B cell (primary cell): ENCODE measurements around the gene THUMPD1. TPM values are rescaled to one million over a fixed set of nuclear protein-coding genes. Genes with fewer than 3 reads are reported as not detected.
A peak's percentile ranks its signal among the peaks of the same experiment; 100 is the strongest.

Experiments
- ATAC-seq: fragments of 200-7000 bp; cut with Tn5 transposase; one replicate; pipeline ENCODE4 v1.10.0; 2021; ENCODE audit warnings: low read depth, mild to moderate bottlenecking, moderate number of reproducible peaks, moderate library complexity
- CTCF ChIA-PET: fragments of 350-600 bp; sonication (Branson Sonifier 250); formaldehyde crosslinking; loops from one replicate; lab custom pipeline; 2021; ENCODE audit warnings: antibody characterized with exemption, inconsistent platforms; lab: Charles Lee
- POLR2A ChIA-PET: fragments of 350-600 bp; sonication (Branson Sonifier 250); formaldehyde crosslinking; loops from one replicate; lab custom pipeline; 2021; ENCODE audit warnings: antibody characterized with exemption; lab: Charles Lee
- DNase-seq: peaks from one replicate; pipeline ENCODE4 v3.0.0; 2013
- H2AFZ ChIP-seq: 2 replicates; pipeline ENCODE4 v1.6.1; 2012; ENCODE audit warnings: mild to moderate bottlenecking, low read depth, low read length; ENCODE audit not compliant: insufficient read depth, poor library complexity, severe bottlenecking
- H3K27ac ChIP-seq, 2 donors: 1 replicate in 1 of 2; 2 replicates in 1 of 2; pipeline ENCODE4 v1.5.1; 2012 to 2013; ENCODE audit warnings: low read length in 2 of 2, mild to moderate bottlenecking in 2 of 2, moderate library complexity in 1 of 2
- H3K27me3 ChIP-seq, 4 experiments: fragments of 200-600 bp in 1 of 4; sonication (generic) in 1 of 4; replicated peaks in 1 of 4; 1 replicate in 2 of 4; 2 replicates in 2 of 4; pipeline versions ENCODE4 v1.6.1 to v1.7.0; 2013 to 2016; ENCODE audit warnings: low read length in 3 of 4, mild to moderate bottlenecking in 2 of 4, mixed read lengths in 1 of 4, moderate library complexity in 1 of 4; ENCODE audit not compliant: insufficient read depth in 4 of 4, control insufficient read depth in 3 of 4; ENCODE audit errors: control extremely low read depth in 1 of 4
- H3K36me3 ChIP-seq, 2 experiments: replicated peaks in 1 of 2; 1 replicate in 1 of 2; 2 replicates in 1 of 2; pipeline versions ENCODE4 v1.6.1 to v1.7.1; 2013; ENCODE audit warnings: low read length in 1 of 2; ENCODE audit not compliant: insufficient read depth in 2 of 2, control insufficient read depth in 1 of 2; ENCODE audit errors: control extremely low read depth in 1 of 2, extremely low read depth in 1 of 2
- H3K4me1 ChIP-seq, 2 donors: fragments of 200-600 bp in 1 of 2; sonication (generic) in 1 of 2; 1 replicate in 1 of 2; 2 replicates in 1 of 2; pipeline versions ENCODE4 v1.5.1 to v1.6.1; 2013 to 2017; ENCODE audit warnings: low read length in 2 of 2; ENCODE audit not compliant: control insufficient read depth in 2 of 2, insufficient read depth in 2 of 2
- H3K4me2 ChIP-seq: replicated peaks from 2 replicates; pipeline ENCODE3; 2012; ENCODE audit warnings: mild to moderate bottlenecking, low read depth, low read length; ENCODE audit not compliant: poor library complexity, severe bottlenecking
- H3K4me3 ChIP-seq, 5 experiments: fragments of 200-600 bp in 1 of 5; sonication (generic) in 1 of 5; 1 replicate in 3 of 5; 2 replicates in 2 of 5; pipeline versions ENCODE4 v1.5.1 to v1.7.0; 2011 to 2016; ENCODE audit warnings: low read length in 4 of 5, mild to moderate bottlenecking in 4 of 5, low read depth in 2 of 5, control low read depth in 1 of 5, moderate library complexity in 1 of 5; ENCODE audit not compliant: insufficient read depth in 1 of 5; ENCODE audit errors: control extremely low read depth in 1 of 5, extremely low read depth in 1 of 5
- H3K79me2 ChIP-seq: fragments of 200-600 bp; sonication (generic); one replicate; pipeline ENCODE4 v1.6.0; 2016; ENCODE audit warnings: low read length; ENCODE audit not compliant: control insufficient read depth, insufficient read depth
- H3K9ac ChIP-seq: fragments of 200-600 bp; sonication (generic); 2 replicates; pipeline ENCODE4 v1.6.1; 2017; ENCODE audit warnings: mild to moderate bottlenecking, low read length, moderate library complexity
- H3K9me3 ChIP-seq, 3 donors: one replicate each; pipeline versions ENCODE4 v1.6.1 to v1.7.1; 2013; ENCODE audit warnings: low read length in 2 of 3; ENCODE audit not compliant: control insufficient read depth in 2 of 3, insufficient read depth in 1 of 3; ENCODE audit errors: control extremely low read depth in 1 of 3
- H4K20me1 ChIP-seq: 2 replicates; pipeline ENCODE4 v1.6.0; 2012; ENCODE audit warnings: mild to moderate bottlenecking, low read length; ENCODE audit not compliant: insufficient read depth, control insufficient read depth, poor library complexity, severe bottlenecking
- H3K27ac Mint-ChIP-seq: one replicate; pipeline ENCODE4 v1.8.0; 2021; ENCODE audit warnings: mixed read lengths
- H3K27me3 Mint-ChIP-seq: one replicate; pipeline ENCODE4 v1.8.0; 2021; ENCODE audit warnings: mixed read lengths
- H3K4me1 Mint-ChIP-seq: one replicate; pipeline ENCODE4 v1.8.0; 2021; ENCODE audit warnings: mixed read lengths
- H3K4me3 Mint-ChIP-seq: one replicate; pipeline ENCODE4 v1.8.0; 2021; ENCODE audit warnings: mixed read lengths
- H3K9me3 Mint-ChIP-seq: one replicate; pipeline ENCODE4 v1.8.0; 2022; ENCODE audit warnings: mixed read lengths; ENCODE audit not compliant: insufficient read depth
- EZH2 ChIP-seq: IDR thresholded peaks from 2 replicates; pipeline ENCODE4 v1.6.1; 2012; ENCODE audit warnings: borderline replicate concordance, low read depth, mild to moderate bottlenecking, moderate library complexity, low read length; ENCODE audit not compliant: insufficient read depth, poor library complexity, severe bottlenecking
- WGBS: methylation state at CpG from one replicate; pipeline ENCODE4 v1.1.5; 2013; ENCODE audit warnings: missing lambda C conversion rate; ENCODE audit not compliant: insufficient coverage; 5-methylcytosine and 5-hydroxymethylcytosine counted together
- intact Hi-C: fragments of 100-400 bp; cut with micrococcal nuclease; formaldehyde crosslinking; loops from one replicate; pipeline ENCODE4 v1.10.0; 2022
- polyA plus RNA-seq: library from polyadenylated mRNA; depleted of rRNA; stranded (reverse); fragments of >200 nt; gene quantifications from 2 replicates; pipeline ENCODE4 v1.2.3, GENCODE V29; 2012
- total RNA-seq, 2 donors: library from RNA; stranded (reverse); fragments of 120-200 nt in 1 of 2; gene quantifications; 1 replicate in 1 of 2; 2 replicates in 1 of 2; pipeline versions ENCODE4 v1.2.3 to v1.2.4, GENCODE V29; 2013 to 2022
- TF ChIP-seq, protein P1 (sequence below): fragments of 200-600 bp; IDR thresholded peaks from one replicate; pipeline ENCODE4 v1.8.0; 2022; ENCODE audit warnings: antibody characterized with exemption, mild to moderate bottlenecking

THUMPD1 gene
- total and polyA plus RNA-seq, 2 donors (not counting 1 experiment from before 2014, with no cell fraction given): 52.5 to 72.6 TPM

GRCh38 chr16:20740007-20740883, 1.4 kb downstream of the THUMPD1 start:
- H3K36me3 ChIP-seq: peaks cover 13 to 38% of the 10 kb centered on the region in 2 experiments
- H3K27ac Mint-ChIP-seq: peak overlapping the region; percentile 22
- POLR2A ChIA-PET: interaction anchor here (0.8 kb wide), 1 partner anchor 65 kb away, joined by 4 read pairs; no protein-coding TSS in a partner anchor
- H3K27me3 ChIP-seq: no peaks in the 10 kb centered on the region
- H3K4me1 ChIP-seq: peaks cover 19 to 23% of the 10 kb centered on the region in 2 donors
- peaks cover 32% of the 10 kb centered on the region for H3K79me2 ChIP-seq
- no peaks in the 10 kb centered on the region for H3K27me3 Mint-ChIP-seq
- peaks cover 28% of the 10 kb centered on the region for H4K20me1 ChIP-seq
- peak overlapping the region; percentile 52 to 84 for H3K27ac ChIP-seq
- peak overlapping the region; percentile 80 for H3K9ac ChIP-seq
- CTCF ChIA-PET: interaction anchor here (3.6 kb wide), 1 partner anchor 63 kb away, joined by 13 read pairs; no protein-coding TSS in a partner anchor
- peaks cover 22% of the 10 kb centered on the region for H3K4me1 Mint-ChIP-seq
- TF ChIP-seq, protein P1, sequence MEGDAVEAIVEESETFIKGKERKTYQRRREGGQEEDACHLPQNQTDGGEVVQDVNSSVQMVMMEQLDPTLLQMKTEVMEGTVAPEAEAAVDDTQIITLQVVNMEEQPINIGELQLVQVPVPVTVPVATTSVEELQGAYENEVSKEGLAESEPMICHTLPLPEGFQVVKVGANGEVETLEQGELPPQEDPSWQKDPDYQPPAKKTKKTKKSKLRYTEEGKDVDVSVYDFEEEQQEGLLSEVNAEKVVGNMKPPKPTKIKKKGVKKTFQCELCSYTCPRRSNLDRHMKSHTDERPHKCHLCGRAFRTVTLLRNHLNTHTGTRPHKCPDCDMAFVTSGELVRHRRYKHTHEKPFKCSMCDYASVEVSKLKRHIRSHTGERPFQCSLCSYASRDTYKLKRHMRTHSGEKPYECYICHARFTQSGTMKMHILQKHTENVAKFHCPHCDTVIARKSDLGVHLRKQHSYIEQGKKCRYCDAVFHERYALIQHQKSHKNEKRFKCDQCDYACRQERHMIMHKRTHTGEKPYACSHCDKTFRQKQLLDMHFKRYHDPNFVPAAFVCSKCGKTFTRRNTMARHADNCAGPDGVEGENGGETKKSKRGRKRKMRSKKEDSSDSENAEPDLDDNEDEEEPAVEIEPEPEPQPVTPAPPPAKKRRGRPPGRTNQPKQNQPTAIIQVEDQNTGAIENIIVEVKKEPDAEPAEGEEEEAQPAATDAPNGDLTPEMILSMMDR: peak; percentile 55
- no peak for TF ChIP-seq EZH2
- intact Hi-C loops: loop anchor here (2.0 to 10.0 kb wide), 4 partner anchors 63 to 1451 kb away; partner anchors contain the start of genes CCP110, GDE1 and LDAF1
- H3K4me3 ChIP-seq: peak overlapping the region; percentile 74 to 100 (median 90)
- peak overlapping the region; percentile 78 for H3K4me2 ChIP-seq
- peak overlapping the region; percentile 46 for H2AFZ ChIP-seq
- WGBS: 89% methylated on average over 3 of the region's 11 CpGs
- DNase-seq (peak; percentile 41), ATAC-seq (no peak)
- peak overlapping the region; percentile 95 for H3K4me3 Mint-ChIP-seq
- H3K9me3 ChIP-seq: peaks cover 0 to 3% (median 0%) of the 10 kb centered on the region in 3 donors
- H3K9me3 Mint-ChIP-seq: no peaks in the 10 kb centered on the region

DNA sequence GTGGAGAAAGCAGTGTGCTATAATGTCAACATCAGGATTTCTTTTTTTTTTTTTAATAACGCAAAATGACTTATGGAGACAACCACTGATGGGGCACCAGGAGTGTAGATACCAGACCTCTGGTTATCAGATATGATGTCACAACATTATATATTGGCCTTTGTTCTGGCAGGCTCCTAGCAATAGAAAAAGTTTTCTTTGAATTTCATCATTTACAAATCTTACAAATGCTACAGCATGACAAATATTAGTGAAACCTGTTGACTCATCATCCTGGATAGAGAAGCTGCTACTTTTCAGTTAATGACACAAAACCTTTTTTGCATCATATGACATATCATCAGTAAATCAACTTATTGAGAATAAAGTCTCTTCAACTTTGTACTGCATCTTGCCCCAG, 6.1 kb downstream of the THUMPD1 start:
- Histone ChIP-seq H3K27me3 (no peaks in the 10 kb centered on the region), H3K9me3 (no peaks in the 10 kb centered on the region), H3K27ac (no peak overlapping the region), H3K36me3 (peaks cover 16 to 47% of the 10 kb centered on the region in 2 experiments), H3K4me1 (peaks cover 12 to 14% of the 10 kb centered on the region in 2 donors), H3K79me2 (peaks cover 25% of the 10 kb centered on the region), H2AFZ (no peak overlapping the region), H3K9ac (no peak overlapping the region), H4K20me1 (peaks cover 27% of the 10 kb centered on the region), H3K4me3 (no peak overlapping the region), H3K4me2 (no peak overlapping the region)
- Mint-ChIP-seq H3K27ac (no peak overlapping the region), H3K4me1 (peaks cover 15% of the 10 kb centered on the region), H3K9me3 (no peaks in the 10 kb centered on the region), H3K4me3 (no peak overlapping the region), H3K27me3 (no peaks in the 10 kb centered on the region)
- TF ChIP-seq, protein P1: no peak
- no peak for TF ChIP-seq EZH2
- CTCF ChIA-PET: no interaction called here
- WGBS: no CpG with 5 or more reads among the region's 1 CpG
- intact Hi-C loops: no loop called here
- POLR2A ChIA-PET: no interaction called here
- DNase-seq (no peak), ATAC-seq (no peak)
